Germinal center (tissue), 1 donor: ENCODE data around the gene CA4.
"Not testable (repeated sequence)": the region's sequence is repeated elsewhere in the genome, so short reads cannot be mapped to it uniquely, and the experiment has no call there.

Experiments used
- DNase-seq: peaks from one replicate; pipeline ENCODE4 v3.0.0; 2012; ENCODE audit warnings: mixed read lengths, low spot score

The CA4 gene

GRCh38 chr17:60149691-60150582, at the start of gene CA4:
Gene CA4, plus strand, starts transcription at chr17:60149973. Its CDS starts 62 bp downstream, at chr17:60150035.
- no peak for DNase-seq

DNA sequence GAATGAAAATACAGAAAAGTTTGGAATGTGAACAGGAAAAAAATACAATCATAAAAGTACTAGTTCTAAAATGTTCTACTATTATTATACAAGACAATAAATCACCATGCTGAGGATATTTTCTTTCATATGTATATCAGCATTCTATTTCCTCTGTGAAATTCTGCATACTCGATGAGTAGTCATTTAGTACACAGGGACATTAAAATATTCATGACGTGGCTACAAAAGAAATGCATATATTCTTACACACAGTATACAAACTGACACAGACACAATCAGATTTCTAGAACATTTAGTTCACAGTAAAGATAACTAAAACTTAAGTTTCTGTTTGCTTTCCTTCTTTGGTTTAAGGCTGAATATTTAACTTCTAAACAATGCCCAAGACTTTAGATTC, 49.2 kb upstream of the CA4 start:
- DNase-seq = not testable (repeated sequence)

DNA sequence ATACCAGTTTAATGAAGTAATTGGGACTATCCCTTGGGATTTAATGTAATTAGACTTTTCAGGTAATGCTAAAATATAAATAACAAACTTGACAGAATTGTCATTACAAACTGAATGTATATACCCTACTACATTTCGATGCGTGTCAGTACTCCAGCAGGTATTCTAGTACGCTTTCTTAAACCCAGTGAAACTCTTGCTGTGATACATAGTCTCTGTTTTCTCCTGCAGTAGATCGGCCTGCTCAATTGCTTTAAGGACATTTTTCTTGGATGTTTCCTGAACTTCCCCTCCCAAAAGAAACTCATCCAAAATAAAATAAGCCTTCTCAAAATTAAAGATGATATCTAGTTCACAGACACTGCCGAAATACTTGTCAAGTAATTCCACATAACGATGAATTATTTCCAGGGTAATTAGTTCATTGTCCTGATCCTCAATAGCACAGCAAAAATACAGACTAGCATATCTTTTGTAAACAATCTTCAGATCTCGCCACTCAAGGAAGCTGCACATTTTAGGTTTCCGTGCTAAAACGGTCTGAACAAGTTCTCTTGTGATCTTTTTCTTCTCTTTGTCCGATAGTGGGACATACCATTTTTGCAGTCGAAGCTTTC, 47.6 kb upstream of the CA4 start:
- not testable (repeated sequence) for DNase-seq

GRCh38 chr17:60102632-60103096, 47.1 kb upstream of the CA4 start:
- DNase-seq = no peak

DNA sequence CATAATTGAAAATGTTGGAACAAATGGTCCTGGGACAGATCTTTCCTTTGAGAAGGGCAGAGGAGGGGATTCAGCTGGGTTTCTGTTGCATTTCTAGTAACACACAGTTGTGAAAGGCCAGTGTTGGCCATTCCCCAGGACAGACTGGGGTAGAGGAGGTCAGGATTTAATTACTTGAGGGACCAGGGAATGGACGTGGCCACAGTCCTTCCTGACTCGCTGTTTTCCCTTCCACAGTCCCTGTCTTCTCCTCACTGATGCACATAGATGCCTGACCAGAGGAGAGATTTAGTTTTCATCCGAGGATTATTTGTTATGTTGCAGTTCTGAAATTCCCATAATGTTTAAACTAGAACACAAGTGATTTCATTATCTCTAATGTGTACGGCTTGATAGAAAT, 45.8 kb upstream of the CA4 start:
- DNase-seq = no peak

DNA sequence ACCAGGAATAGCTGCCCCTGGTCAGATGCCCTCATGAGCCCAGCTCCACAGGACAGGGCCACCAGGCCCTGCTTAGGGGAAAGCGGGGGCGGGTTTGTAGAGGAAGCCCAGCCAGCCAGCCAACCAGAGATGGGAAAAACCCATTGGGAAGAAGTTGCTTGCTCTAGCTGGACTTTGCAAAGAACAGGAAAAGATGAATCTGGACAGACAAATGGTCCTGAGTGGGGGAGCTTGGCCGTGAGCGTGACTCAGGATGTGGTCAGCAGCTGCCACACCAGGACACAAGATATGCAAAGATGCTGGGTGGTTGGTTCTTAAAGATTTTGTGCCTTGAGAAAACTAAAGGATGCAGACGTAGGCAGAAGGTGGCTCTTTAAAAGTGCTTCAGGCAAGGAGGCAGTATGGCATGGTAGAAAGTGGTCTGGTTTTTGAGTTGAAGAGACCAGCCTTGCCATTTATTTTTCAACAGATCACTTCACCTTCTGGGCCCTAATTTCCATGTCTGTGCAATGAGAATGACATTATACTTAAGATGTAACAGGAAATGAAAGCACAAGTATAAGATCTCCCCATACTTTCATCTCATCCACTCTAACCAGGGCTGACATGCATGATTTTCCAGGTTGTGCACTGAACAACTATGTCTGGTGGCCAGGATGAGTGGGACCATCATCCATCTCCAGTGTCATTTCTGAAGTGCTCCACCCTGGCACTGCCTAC, 43.3 kb upstream of the CA4 start:
- peak; percentile 33 for DNase-seq

DNA sequence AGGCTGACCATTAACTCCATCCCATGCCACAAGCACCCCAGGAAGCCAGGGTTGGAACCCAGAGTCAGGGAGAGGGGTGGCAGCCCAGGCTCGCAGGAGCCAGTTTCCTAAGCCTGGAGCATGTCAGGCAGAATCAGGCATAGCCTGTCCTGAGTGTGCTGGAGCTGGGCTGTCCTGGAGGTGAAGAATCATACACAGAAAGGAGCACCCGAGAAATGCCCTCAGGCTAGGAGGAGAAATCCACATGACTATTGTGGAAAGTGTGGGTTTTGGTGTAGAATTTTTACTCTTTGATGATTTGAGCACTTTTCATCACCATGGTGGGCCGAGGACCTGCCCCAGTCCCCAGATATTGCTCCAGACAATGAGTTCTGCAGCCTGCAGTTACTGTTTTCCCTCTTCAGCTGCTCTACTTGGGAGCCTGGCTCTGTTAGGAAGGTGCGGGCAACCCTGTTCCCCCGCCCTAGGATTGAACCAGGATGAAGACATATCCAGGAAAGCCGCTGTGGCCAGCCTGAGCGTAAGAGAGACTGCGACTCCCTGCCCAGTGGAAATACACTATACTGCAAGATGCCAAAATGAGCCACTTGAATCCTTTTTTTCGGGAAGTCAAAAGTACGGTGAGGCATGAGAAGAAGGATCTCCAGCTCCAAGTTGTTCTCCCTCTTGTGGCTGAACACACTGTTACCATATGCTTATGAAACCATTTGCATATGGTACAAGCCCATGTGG, 42.1 kb upstream of the CA4 start:
- no peak for DNase-seq

DNA sequence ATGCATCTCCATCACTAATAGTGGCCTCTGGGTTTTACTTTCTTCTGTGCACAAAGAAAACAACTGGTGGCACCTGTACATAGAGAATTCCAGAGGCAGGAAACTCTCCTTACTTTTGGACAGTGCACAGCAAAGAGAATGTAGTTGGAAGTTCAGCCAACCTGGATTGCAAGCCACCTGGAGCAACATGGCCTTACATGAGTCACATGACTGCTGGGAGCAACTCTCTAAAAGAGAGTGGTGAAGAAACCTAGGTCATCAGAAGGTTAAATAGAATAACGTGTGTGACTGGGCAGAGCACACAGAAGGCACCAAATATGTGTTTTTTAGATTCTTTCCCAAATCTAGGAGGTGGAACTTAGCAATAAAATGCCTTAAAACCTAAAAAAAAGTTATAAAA, 41.5 kb upstream of the CA4 start:
- DNase-seq = not testable (repeated sequence)

- no peak for DNase-seq
Observed at GRCh38 chr17:60108712-60109111, 41.1 kb upstream of the CA4 start.

DNA sequence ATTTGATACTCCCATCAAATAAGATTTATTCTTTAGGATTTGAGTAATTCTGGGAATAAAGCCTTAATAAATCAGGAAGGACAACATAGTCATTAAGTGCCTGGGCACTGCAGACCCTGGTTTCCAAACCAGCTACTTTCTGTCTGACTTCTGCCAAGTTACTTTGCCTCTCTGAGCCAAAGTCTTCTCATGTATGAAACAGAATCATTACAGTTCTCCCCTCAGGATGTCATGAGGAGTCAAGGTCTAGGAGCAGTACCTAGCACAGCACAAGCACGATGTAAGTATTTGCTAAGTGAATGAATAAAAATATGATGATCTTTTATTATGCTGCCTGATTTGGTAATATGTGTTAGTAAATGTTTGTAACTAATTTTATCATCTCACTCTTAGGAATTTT, 40.6 kb upstream of the CA4 start:
- no peak for DNase-seq

GRCh38 chr17:60110586-60110985, 39.2 kb upstream of the CA4 start:
- no peak for DNase-seq

- not testable (repeated sequence) for DNase-seq
Observed at GRCh38 chr17:60111661-60112060, 38.1 kb upstream of the CA4 start.

- not testable (repeated sequence) for DNase-seq
Observed at GRCh38 chr17:60115364-60115763, 34.4 kb upstream of the CA4 start.

GRCh38 chr17:60116196-60116595, 33.6 kb upstream of the CA4 start:
- not testable (repeated sequence) for DNase-seq

DNA sequence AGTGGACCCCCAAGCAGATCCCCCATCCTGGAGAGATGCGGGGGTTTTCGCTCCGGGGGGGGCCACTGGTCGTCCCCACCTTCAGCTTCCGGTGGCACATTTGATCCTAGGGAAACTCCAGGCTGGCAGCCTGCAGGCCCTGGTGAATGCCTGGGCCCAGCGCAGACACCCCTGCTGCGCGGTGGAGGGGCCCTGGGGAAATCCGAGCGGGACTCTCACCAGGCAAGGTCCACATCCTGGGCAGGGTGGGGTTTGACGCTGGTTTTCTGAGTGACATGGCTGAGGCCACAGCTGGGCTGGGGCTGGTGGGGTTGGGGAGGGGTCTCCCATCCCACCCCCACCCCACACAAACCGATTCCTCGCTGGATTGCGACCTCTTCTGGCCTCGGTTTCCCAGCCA, 30.6 kb upstream of the CA4 start:
- DNase-seq = not testable (repeated sequence)

GRCh38 chr17:60119807-60120748, 29.7 kb upstream of the CA4 start:
- not testable (repeated sequence) for DNase-seq

DNA sequence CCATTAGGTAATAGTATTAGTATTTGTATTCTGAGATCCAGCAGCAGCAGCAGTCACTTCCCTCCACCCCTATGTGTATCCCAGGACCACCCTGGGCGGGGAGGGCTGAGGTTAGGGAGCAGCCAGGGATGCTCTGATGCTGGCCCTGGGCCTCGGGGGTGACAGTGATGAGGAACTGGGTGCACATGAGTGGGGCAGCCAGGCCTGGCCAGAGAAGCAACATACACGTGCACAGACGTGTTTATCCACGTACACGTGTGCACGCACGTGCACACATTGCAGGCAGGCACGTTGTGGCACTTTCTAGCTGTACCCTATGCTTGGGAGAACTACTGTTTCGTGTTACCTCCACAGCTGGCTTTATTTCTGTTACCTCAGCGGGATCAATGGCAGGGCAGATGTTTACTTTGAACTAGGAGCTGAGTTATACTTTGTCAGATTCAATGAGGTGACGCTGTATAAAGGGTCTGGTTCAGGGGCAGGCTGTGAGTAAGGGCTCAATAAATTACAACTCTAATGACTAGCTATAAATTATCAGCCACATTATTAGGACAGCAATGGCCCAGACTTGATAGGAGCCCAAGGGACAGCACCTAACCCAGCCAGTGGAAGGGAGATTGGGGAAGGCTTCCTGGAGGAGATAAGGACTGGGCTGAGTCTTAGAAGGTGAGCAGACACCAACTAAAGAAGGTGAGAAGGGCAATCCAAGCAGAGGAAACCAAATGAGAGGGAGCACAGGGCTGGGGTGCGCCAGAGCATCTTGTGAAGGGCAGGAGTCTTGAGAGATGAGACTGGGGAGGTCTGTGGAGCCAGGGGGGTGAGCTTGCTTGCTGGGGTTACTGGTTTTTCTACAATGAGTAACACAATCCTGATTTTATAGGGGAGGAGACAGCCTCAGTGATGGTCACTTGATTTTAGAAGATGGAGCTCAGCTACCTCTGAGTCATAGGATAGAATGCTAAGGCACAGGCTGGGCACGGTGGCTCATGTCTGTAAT, 22.4 kb upstream of the CA4 start:
- DNase-seq = no peak

GRCh38 chr17:60128171-60128859, 21.5 kb upstream of the CA4 start:
- DNase-seq = no peak

- DNase-seq = no peak
Observed at GRCh38 chr17:60129164-60129563, 20.6 kb upstream of the CA4 start.
